Measurements from ENCODE around the gene MICB.

- TF ChIP-seq POLR2A (IDR thresholded peaks at IDR 0.05), result no peak
- TF ChIP-seq CTCF (IDR thresholded peaks at IDR 0.05), result no peak
- no peak for TF ChIP-seq EP300 (IDR thresholded peaks at IDR 0.05)
Measured at GRCh38 chr6:31544676-31545075, 46.7 kb downstream of the MICB start.
